SK-N-SH (cell line): ENCODE results near the gene SNN.

Source experiments
- CTCF ChIP-seq: fragments of 200-600 bp; sonication (generic); IDR thresholded peaks from 2 replicates; pipeline ENCODE4 v1.6.1; 2017; ENCODE audit warnings: antibody characterized with exemption, mild to moderate bottlenecking, moderate library complexity
- EP300 ChIP-seq, 2 experiments: IDR thresholded peaks; 2 replicates each; pipeline versions ENCODE4 v1.4.0 to v1.6.1; 2012; ENCODE audit warnings: borderline replicate concordance in 1 of 2, low read depth in 1 of 2, low read length in 1 of 2
- EZH2phosphoT487 ChIP-seq: fragments of 200-600 bp; sonication (generic); IDR thresholded peaks from 2 replicates; pipeline ENCODE4 v1.6.1; 2017; ENCODE audit warnings: low read depth, mixed run types, mild to moderate bottlenecking, antibody characterized with exemption, moderate library complexity, borderline replicate concordance
- JUND ChIP-seq: IDR thresholded peaks from 2 replicates; pipeline ENCODE4 v1.4.0; 2012
- MXI1 ChIP-seq: IDR thresholded peaks from 2 replicates; pipeline ENCODE4 v1.6.1; 2012; ENCODE audit warnings: mild to moderate bottlenecking, low read depth, low read length, improper control_type of control experiment
- RAD21 ChIP-seq: IDR thresholded peaks from 2 replicates; pipeline ENCODE4 v1.6.1; 2012; ENCODE audit warnings: mild to moderate bottlenecking, low read length
- RFX5 ChIP-seq: IDR thresholded peaks from 2 replicates; pipeline ENCODE4 v1.6.1; 2012; ENCODE audit warnings: mild to moderate bottlenecking, improper control_type of control experiment, low read length
- USF2 ChIP-seq: fragments of 150-350 bp; IDR thresholded peaks from 2 replicates; pipeline ENCODE4 v1.6.1; 2017; ENCODE audit warnings: antibody characterized with exemption, low read length, low read depth, borderline replicate concordance

- no peak for TF ChIP-seq CTCF
- TF ChIP-seq RFX5 = no peak
- TF ChIP-seq USF2 = no peak
- TF ChIP-seq EZH2phosphoT487 = no peak
- TF ChIP-seq JUND = no peak
- no peak for TF ChIP-seq EP300 (IDR thresholded peaks at IDR 0.05; ENCODE audit: borderline replicate concordance in 1 of 2, low read depth in 1 of 2, low read length in 1 of 2)
- TF ChIP-seq MXI1 = no peak
- no peak for TF ChIP-seq RAD21
Measured at GRCh38 chr16:11672206-11673090, 4.2 kb downstream of the SNN start.
